SK-N-SH treated with all-trans-retinoic acid at 6 μM for 48 hours (cell line): ENCODE data around the gene PCGF5.

Experiments
- ATAC-seq: fragments of 200-7000 bp; cut with Tn5 transposase; 3 replicates; pipeline ENCODE4 v1.9.1; 2020; ENCODE audit warnings: mild to moderate bottlenecking, moderate library complexity
- ARNTL ChIP-seq: fragments of 450-650 bp; formaldehyde crosslinking; IDR thresholded peaks from 2 replicates; pipeline ENCODE4 v1.5.0; 2020; ENCODE audit warnings: low read depth, mild to moderate bottlenecking, moderate library complexity, borderline replicate concordance
- BACH2 ChIP-seq: fragments of 250-450 bp; sonication (Bioruptor Pico); IDR thresholded peaks from 2 replicates; pipeline ENCODE4 v1.9.0; 2021; ENCODE audit warnings: mild to moderate bottlenecking, borderline replicate concordance
- CREB5 ChIP-seq: fragments of 250-450 bp; sonication (Bioruptor Pico); IDR thresholded peaks from 2 replicates; pipeline ENCODE4 v1.5.1; 2020; ENCODE audit warnings: low read depth, mild to moderate bottlenecking, moderate library complexity
- CSDC2 ChIP-seq: fragments of 250-450 bp; sonication (Bioruptor Pico); IDR thresholded peaks from 2 replicates; pipeline ENCODE4 v1.5.0; 2020; ENCODE audit warnings: mild to moderate bottlenecking, moderate library complexity
- CSRNP3 ChIP-seq: fragments of 250-450 bp; sonication (Bioruptor Pico); IDR thresholded peaks from 2 replicates; pipeline ENCODE4 v1.5.1; 2021; ENCODE audit warnings: mild to moderate bottlenecking, moderate library complexity
- ESRRG ChIP-seq: fragments of 250-450 bp; sonication (Bioruptor Pico); IDR thresholded peaks from 2 replicates; pipeline ENCODE4 v1.6.1; 2021; ENCODE audit warnings: mild to moderate bottlenecking
- GLIS3 ChIP-seq: fragments of 250-450 bp; sonication (Bioruptor Pico); IDR thresholded peaks from 2 replicates; pipeline ENCODE4 v1.5.0; 2020; ENCODE audit warnings: mild to moderate bottlenecking, moderate library complexity
- ISL1 ChIP-seq: fragments of 250-450 bp; sonication (Bioruptor Pico); IDR thresholded peaks from 2 replicates; pipeline ENCODE4 v2.1.2; 2022; ENCODE audit warnings: mild to moderate bottlenecking, moderate library complexity
- OSR1 ChIP-seq: fragments of 250-450 bp; sonication (Bioruptor Pico); IDR thresholded peaks from 2 replicates; pipeline ENCODE4 v1.8.0; 2022; ENCODE audit warnings: moderate library complexity, mild to moderate bottlenecking, inconsistent platforms
- PATZ1 ChIP-seq: fragments of 250-450 bp; sonication (Bioruptor Pico); IDR thresholded peaks from 2 replicates; pipeline ENCODE4 v1.8.0; 2020; ENCODE audit warnings: mild to moderate bottlenecking, moderate library complexity, borderline replicate concordance
- PPARA ChIP-seq: fragments of 250-450 bp; sonication (Bioruptor Pico); IDR thresholded peaks from 2 replicates; pipeline ENCODE4 v1.5.0; 2020; ENCODE audit warnings: mild to moderate bottlenecking, borderline replicate concordance
- RARB ChIP-seq: fragments of 250-450 bp; sonication (Bioruptor Pico); IDR thresholded peaks from 2 replicates; pipeline ENCODE4 v1.8.0; 2021; ENCODE audit warnings: mild to moderate bottlenecking, moderate library complexity
- SNAI2 ChIP-seq: fragments of 250-450 bp; sonication (Bioruptor Pico); IDR thresholded peaks from 2 replicates; pipeline ENCODE4 v1.5.0; 2020; ENCODE audit warnings: mild to moderate bottlenecking, moderate library complexity
- TCF4 ChIP-seq: fragments of 250-450 bp; sonication (Bioruptor Pico); IDR thresholded peaks from 2 replicates; pipeline ENCODE4 v1.8.0; 2021; ENCODE audit warnings: mild to moderate bottlenecking, moderate library complexity, borderline replicate concordance
- TOX ChIP-seq: fragments of 250-450 bp; sonication (Bioruptor Pico); IDR thresholded peaks from 2 replicates; pipeline ENCODE4 v1.8.0; 2021; ENCODE audit warnings: mild to moderate bottlenecking, moderate library complexity, borderline replicate concordance
- TSHZ2 ChIP-seq: fragments of 250-450 bp; sonication (Bioruptor Pico); IDR thresholded peaks from 2 replicates; pipeline ENCODE4 v1.5.0; 2020; ENCODE audit warnings: mild to moderate bottlenecking, moderate library complexity
- ZFP3 ChIP-seq: fragments of 250-450 bp; sonication (Bioruptor Pico); IDR thresholded peaks from 2 replicates; pipeline ENCODE4 v1.5.0; 2020; ENCODE audit warnings: mild to moderate bottlenecking, moderate library complexity
- ZFP30 ChIP-seq: fragments of 450-650 bp; formaldehyde crosslinking; IDR thresholded peaks from 2 replicates; pipeline ENCODE4 v1.5.0; 2022; ENCODE audit warnings: mild to moderate bottlenecking, moderate library complexity
- ZNF565 ChIP-seq: fragments of 450-650 bp; formaldehyde crosslinking; conservative IDR thresholded peaks from 2 replicates; pipeline ENCODE4 v1.5.0; 2020; ENCODE audit warnings: low read depth, mild to moderate bottlenecking, moderate library complexity
- ZNF70 ChIP-seq: fragments of 450-650 bp; formaldehyde crosslinking; IDR thresholded peaks from 2 replicates; pipeline ENCODE4 v1.5.0; 2020; ENCODE audit warnings: mild to moderate bottlenecking, moderate library complexity

The PCGF5 gene

GRCh38 chr10:91191584-91191919 is 28.9 kb upstream of the PCGF5 start:
- ATAC-seq = no peak

GRCh38 chr10:91194497-91195179 is 25.8 kb upstream of the PCGF5 start:
- TF ChIP-seq CREB5 (CRISPR knock-in tag) (no peak), TOX (CRISPR knock-in tag) (no peak), ISL1 (no peak), PPARA (no peak), OSR1 (no peak), ARNTL (CRISPR knock-in tag) (no peak), PATZ1 (CRISPR knock-in tag) (no peak), ZNF565 (CRISPR knock-in tag) (no peak), ZFP30 (no peak), GLIS3 (CRISPR knock-in tag) (no peak), SNAI2 (CRISPR knock-in tag) (no peak), TSHZ2 (CRISPR knock-in tag) (no peak), ESRRG (CRISPR knock-in tag) (no peak), RARB (CRISPR knock-in tag) (no peak)
- ATAC-seq = peak; percentile 31; the same call in 2 of the 3 replicates

More at GRCh38 chr10:91191584-91191919, 28.9 kb upstream of the PCGF5 start:
- no peak for TF ChIP-seq ESRRG (CRISPR knock-in tag)
- no peak for TF ChIP-seq TOX (CRISPR knock-in tag)
- TF ChIP-seq ZNF70 (CRISPR knock-in tag) = no peak
- TF ChIP-seq ISL1 = no peak

GRCh38 chr10:91196268-91197048 is 24.0 kb upstream of the PCGF5 start:
- no peak for TF ChIP-seq ZNF565 (CRISPR knock-in tag)
- no peak for TF ChIP-seq CSDC2
- no peak for TF ChIP-seq GLIS3 (CRISPR knock-in tag)
- TF ChIP-seq ZNF70 (CRISPR knock-in tag) = no peak
- no peak for TF ChIP-seq ESRRG (CRISPR knock-in tag)
- TF ChIP-seq SNAI2 (CRISPR knock-in tag) = no peak
- TF ChIP-seq RARB (CRISPR knock-in tag) = no peak
- no peak for TF ChIP-seq TCF4 (CRISPR knock-in tag)
- no peak for TF ChIP-seq TOX (CRISPR knock-in tag)
- no peak for TF ChIP-seq TSHZ2 (CRISPR knock-in tag)
- TF ChIP-seq ZFP30 = no peak
- TF ChIP-seq OSR1 = no peak
- TF ChIP-seq ISL1 = no peak
- no peak for TF ChIP-seq BACH2 (CRISPR knock-in tag)
- no peak for TF ChIP-seq CSRNP3
- no peak for TF ChIP-seq ZFP3 (CRISPR knock-in tag)
- TF ChIP-seq, all 23 proteins: peak for 0
- ATAC-seq = peak; percentile 25; the same call in 1 of the 3 replicates
